GM18505 (cell line): ENCODE results near the gene SMARCC1.

Experiments
- ATAC-seq: cut with Tn5 transposase; IDR thresholded peaks from one replicate; pipeline ENCODE4 v1.9.1; 2021; ENCODE audit not compliant: unreplicated experiment
- POLR2A ChIP-seq: IDR thresholded peaks from 4 replicates; pipeline ENCODE4 v1.6.1; 2011; ENCODE audit warnings: borderline replicate concordance; ENCODE audit not compliant: insufficient read depth, insufficient read length; ENCODE audit errors: extremely low read depth

Gene SMARCC1

DNA sequence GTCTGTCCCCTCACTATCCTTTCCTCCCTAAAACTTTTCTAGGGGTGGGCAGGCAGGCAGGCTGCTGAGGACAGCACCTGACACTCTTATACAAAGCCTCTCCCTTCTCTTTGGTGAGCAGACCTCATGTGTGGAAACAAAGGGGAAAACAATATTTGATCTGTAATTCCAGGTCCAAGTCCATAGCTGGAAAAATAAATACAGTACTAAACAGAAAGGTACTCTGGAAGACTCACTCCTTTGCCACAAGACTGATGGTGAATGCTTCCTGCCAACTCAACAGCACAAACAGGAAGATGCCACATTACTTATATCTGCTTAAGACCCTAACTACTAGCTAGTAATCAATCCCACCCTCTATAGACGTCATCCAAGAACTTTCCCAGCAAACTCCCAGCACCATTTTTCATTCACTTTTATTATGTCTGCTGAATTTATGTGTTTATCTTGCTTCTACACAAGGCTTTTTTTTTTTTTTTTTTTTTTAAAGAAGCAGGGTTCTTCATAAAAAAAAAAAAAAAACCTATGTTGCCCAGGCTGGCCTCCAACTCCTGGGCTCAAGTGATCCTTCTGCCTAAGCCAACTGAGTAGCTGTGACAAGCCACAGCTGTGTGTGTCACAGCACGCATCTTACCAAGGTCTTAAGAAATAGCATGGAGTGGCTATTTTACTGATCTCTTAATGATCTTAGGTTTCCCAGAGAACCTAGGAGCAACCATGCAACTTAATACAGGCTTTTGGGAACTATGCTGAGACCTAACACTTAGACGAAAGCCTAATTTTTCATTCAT, 158.8 kb downstream of the SMARCC1 start:
- no peak for TF ChIP-seq POLR2A
- no peak for ATAC-seq

DNA sequence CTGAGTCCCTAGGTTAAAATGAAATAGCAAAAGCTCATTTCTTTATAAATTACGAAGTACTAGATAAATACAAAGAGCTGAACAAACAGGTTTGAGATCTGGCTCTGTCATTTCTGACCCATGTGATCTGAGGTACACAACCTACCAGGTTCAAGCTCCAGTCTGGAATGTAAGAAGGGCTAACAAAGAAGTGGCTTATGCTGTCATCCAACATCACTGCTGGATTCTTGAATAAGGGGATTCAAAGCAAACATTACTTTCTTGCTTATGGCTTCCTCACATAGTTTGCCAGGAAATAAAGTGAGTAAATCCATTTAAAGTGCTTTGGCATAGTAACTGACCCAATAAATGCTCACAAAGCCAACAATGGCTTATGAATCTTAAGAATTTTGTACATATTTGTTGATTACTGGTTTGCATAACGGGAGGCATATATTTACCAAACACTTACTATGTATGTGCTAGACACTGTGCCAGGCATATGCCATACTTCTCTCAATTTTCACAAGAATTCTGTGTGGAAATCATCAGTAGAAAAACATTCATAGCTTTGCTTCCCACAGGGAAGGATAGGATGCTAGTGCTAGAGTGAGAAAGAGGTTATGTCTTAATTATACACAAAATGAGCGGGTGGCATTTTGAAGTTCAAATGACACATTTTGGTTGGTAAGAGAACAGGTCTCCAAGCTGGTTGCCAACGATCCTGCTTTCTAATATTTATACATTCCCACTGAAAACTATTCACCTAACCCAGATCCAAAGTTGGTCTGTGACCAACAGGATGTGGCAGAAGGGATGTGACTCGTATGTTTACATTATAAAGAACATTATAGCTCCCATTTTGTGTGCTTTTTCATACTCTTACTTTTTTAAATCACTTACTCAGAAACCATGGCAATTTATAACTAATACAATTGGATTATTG, 164.3 kb downstream of the SMARCC1 start:
- no peak for ATAC-seq
- TF ChIP-seq POLR2A = no peak

DNA sequence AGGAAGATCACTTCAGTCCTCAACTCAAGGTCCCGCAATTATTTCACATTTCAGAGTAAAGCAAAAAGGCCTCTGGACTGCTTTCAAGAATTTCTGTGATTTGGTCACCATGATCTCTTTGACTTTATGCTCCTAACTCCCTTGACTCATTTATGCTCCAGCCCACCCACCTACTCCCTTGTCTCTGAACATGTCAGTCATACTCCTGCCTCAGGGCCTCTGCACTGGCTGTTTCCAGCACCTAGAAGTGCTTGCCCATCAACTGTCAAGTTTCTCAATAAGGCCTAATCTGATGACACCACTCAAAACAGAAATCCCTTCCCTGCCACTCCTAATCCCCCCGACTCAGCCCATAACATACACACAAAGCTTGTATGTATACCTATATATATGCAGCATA, 166.9 kb downstream of the SMARCC1 start:
- ATAC-seq = no peak

DNA sequence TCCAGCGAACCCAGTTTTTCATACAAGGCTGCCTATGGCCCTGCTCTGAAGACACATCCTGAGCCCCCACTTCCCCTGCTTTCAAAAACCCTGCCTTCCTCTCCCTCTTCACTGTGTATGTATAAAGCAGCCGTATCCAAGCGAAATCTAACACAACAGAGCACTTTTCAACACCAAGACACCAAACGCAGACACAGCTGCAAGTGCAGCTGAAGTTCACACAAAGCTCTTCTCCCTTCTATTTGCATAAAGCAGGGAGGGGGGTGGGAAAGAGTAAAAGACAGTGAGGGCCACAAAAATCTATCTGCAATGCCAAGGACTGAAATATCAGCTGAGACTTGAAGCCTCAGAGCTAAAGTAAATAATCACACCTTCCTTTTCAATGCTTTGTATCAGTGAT, 168.0 kb downstream of the SMARCC1 start:
- ATAC-seq = no peak
- TF ChIP-seq POLR2A = no peak

More for the DNA sequence above, 166.9 kb downstream of the SMARCC1 start:
- TF ChIP-seq POLR2A = no peak

DNA sequence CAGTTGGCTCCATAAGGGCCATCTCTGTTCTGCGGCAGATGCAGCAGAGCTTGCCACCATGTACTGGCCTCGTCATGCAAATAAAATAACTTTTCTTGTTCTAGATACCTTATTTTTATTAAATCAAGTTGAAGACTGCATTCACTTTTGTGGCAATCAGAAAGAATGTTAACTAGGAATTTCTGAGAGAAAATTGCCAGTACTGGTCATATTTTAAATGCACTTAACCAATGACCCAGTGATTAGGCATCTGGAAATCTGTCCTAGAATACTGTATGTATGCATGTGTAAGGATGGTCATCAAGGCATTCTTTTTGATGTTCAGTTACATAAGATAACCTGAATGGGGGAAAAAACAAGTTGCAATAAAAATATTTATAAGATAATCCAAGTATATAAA, 168.8 kb downstream of the SMARCC1 start:
- no peak for ATAC-seq
- TF ChIP-seq POLR2A = no peak

DNA sequence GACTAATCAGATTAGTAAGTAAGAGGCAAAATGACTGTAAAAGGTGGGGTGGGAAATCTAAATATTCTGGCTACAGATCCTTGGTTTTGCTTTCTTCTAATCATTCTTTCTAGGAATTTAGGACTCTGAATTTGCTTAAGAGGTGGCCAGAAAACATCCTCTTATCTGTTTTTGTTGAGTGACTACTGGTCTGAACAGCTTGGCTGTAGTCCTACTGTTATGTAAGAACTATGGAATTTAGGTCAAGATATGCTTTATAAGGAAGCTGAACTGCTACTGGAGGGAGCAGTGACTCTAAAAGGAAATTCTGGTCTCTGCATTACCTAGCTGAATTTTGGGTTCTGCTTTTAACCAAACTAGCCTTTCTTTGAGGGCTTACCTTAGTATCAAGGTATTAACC, 169.5 kb downstream of the SMARCC1 start:
- ATAC-seq = no peak
- no peak for TF ChIP-seq POLR2A

DNA sequence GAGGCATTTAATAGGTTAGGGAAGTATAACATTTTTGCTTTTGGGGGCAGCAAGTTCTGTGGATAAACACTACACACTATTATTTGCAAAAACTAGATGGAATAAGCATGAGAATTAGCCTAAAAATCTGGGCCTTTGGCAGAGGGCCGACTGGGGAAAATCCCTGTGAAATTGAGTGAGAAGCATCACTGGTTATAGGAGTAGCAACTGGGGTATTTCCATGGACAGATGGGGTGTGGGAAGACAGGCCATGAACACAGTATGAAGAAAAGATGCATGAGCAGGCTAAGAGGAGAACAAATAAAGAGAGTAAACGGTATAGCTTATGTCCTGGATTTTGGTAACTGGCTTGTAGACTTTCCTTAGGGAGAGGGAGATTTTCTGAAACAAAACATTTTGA, 170.1 kb downstream of the SMARCC1 start:
- TF ChIP-seq POLR2A = no peak
- ATAC-seq = no peak

DNA sequence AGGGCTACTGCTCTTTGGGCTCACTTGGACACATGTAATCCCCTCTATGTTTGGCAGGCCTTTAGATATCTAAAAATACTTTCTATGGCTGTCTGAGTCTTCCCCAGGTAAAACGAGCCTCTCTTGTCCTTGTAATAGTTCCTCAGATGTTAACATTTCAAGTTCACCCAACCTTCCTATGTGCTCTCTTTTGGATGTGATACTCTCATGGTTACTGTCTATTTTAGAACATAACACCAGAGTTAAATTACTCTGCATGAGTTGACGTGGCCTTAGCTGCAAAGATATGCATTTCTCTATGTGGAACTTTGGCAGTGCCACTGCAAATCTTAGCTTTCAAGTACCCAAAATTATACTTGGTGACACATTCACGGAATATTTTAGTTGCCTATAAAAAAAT, 171.1 kb downstream of the SMARCC1 start:
- TF ChIP-seq POLR2A = no peak
- no peak for ATAC-seq

DNA sequence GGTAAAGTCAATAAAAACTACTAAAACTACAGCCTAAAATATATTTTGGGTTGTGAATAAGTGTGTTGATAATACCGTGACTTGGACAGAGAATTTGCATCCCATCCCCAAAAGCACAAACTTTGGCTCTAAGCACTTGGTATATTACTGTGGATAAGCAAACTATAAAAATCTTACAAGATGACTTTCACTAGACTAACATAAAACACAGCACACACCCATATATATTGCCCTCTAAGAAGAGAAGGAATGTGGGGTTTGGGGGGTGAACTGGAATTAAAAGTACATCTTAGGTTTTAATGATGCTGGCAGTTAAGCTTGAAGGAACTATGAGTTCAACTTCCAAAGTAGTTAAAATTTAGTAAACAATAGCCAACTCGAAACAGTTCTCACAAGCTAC, 174.4 kb downstream of the SMARCC1 start:
- no peak for TF ChIP-seq POLR2A
- no peak for ATAC-seq

DNA sequence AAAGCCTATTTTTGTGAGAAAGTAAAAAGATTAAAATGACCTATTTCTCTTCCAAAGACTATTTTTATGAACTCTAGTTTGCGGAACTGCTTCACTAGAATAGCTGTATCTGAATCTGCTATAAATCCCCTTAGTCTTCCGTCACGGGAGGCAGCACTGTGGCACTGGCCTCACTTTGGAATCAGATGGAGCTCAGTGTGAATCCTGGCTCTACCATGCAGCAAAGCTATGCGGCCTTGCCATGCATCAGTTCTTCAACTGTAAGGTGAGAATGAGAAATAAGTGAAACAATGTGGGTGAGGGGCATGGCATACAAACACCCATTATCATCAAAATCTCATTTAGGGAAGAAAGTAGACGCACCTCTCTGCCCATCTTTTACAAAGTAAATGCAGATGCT, 175.5 kb downstream of the SMARCC1 start:
- ATAC-seq = no peak
- no peak for TF ChIP-seq POLR2A

DNA sequence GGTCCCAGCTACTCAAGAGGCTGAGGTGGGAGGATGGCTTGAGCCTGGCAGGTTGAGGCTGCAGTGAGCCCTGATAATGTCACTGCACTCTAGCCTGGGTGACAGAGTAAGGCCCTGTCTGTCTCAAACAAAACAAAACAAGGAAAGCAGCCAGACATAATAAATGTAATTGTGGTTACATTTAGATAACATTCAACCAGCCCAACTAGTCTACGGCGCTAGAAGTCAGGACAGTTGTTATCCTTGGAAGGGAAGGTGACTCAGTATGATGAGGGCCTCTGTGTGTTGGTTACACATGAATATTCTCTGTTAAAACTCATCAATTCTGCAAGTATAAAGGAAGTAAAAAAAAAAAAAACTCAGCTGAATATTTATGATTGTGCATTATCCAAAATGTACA, 176.0 kb downstream of the SMARCC1 start:
- ATAC-seq = no peak
- TF ChIP-seq POLR2A = no peak

DNA sequence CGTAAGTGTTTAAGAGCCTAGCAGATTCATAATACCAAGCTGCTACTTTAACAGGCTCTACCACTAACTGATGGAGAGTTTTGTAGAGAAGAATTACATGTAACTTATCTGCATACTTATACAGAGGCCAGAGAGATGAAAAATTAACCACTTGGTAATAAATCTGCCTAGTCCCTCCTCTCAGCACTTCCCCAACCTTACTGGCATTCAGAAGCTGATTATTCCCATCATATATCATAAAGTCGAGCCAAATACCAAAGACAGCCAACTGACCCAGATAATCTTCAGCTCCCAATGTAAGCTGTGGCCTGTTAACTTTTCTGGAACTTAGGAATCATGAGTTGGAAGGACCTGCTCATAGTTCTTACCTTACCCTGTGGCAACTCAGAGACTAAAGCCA, 177.5 kb downstream of the SMARCC1 start:
- no peak for ATAC-seq
- no peak for TF ChIP-seq POLR2A

DNA sequence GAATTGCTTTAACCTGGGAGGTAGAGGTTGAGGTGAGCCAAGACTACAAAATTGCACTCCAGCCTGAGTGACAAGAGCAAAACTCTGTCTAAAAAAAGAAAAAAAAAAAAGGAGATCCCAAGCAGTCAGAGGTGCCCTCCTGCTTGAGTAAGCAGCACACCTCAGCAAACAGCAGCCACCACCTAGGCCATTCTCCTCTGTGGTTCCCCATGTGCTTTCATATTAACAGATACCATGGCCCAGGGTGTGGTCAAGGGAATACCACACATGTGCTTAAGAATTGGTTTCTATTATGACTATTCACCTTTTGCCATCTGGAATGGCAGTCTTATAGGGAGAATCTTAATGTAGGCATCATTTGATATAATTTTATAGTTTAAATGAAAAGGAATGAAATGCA, 178.4 kb downstream of the SMARCC1 start:
- TF ChIP-seq POLR2A = no peak

DNA sequence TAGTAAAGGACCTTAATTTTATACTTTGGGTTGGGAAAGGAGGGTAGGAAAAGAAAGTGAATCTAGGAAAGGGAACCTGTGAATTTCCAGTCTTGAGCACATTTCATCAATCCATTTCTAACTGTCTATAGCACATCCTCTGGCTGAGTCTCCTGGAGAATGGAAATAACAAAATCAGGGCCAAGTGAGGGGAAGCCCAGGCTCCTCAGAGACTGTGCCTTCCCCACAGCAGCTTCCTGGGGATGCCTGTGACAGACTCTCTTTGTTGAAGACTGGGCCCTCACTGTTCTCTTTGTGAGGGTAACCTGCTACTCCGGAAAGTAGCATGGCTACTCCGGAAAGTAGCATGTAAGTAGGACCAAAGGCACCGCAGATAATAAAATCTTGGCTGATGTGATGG, 180.4 kb downstream of the SMARCC1 start:
- ATAC-seq = no peak
- no peak for TF ChIP-seq POLR2A

More for the DNA sequence above, 178.4 kb downstream of the SMARCC1 start:
- ATAC-seq = no peak

DNA sequence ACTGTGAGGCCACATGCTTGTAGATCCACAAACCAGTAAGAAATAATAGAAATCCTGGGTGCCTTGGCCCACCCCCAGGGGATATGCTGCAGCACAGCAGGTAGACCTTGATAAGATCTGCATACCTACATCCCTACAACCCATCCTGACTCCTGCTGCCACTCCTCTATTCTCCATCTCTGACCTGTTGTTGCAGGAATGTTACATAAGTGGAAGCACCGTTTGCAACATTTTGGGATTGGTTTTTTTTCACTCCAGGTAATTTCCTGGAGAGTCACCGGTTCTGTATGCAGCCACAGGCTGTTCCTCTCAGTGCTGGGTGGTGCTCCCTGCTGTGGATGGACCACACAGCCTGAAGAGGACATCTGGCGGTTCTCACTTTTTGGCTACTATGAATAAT, 186.9 kb downstream of the SMARCC1 start:
- ATAC-seq = no peak
- TF ChIP-seq POLR2A = no peak
